ENCODE measurements around the gene PALB2.
A peak's percentile ranks its signal among the peaks of the same experiment; 100 is the strongest.
"Not testable (repeated sequence)": the region's sequence is repeated elsewhere in the genome, so short reads cannot be mapped to it uniquely, and the experiment has no call there.

PALB2 gene

GRCh38 chr16:23642246-23642774, 1.2 kb upstream of the PALB2 start:
- TF ChIP-seq CTCF (IDR thresholded peaks at IDR 0.05; ENCODE audit: low read depth, low read length, missing control alignments): no peak
- DNase-seq (ENCODE audit: extremely low read depth, low read depth): no peak
- peak overlapping the region; percentile 94 for H3K4me3 ChIP-seq (replicated peaks; ENCODE audit: low read depth, low read length)

DNA sequence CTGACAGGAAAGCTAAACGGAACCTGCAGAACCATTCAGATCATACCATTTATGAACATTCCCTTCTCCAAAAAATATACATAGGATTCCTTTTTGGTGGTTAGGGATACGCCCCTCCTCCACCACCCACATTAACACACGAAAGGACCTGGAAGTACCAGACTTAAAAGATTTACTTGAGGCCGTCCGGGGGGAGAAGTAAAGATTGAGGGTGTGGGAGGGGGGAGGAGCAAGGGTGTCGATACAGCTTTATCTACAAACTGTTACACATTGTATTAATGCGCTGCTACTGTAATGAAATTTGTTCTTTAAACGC, 537 bp downstream of the PALB2 start:
- DNase-seq (ENCODE audit: extremely low read depth, low read depth): no peak
- TF ChIP-seq CTCF (IDR thresholded peaks at IDR 0.05; ENCODE audit: low read depth, low read length, missing control alignments): no peak
- peak overlapping the region; percentile 94 for H3K4me3 ChIP-seq (replicated peaks; ENCODE audit: low read depth, low read length)

- TF ChIP-seq CTCF (IDR thresholded peaks at IDR 0.05; ENCODE audit: low read depth, low read length, missing control alignments): no peak
- no peak for DNase-seq (ENCODE audit: extremely low read depth, low read depth)
Measured at GRCh38 chr16:23635958-23636357, 5.2 kb downstream of the PALB2 start.

DNA sequence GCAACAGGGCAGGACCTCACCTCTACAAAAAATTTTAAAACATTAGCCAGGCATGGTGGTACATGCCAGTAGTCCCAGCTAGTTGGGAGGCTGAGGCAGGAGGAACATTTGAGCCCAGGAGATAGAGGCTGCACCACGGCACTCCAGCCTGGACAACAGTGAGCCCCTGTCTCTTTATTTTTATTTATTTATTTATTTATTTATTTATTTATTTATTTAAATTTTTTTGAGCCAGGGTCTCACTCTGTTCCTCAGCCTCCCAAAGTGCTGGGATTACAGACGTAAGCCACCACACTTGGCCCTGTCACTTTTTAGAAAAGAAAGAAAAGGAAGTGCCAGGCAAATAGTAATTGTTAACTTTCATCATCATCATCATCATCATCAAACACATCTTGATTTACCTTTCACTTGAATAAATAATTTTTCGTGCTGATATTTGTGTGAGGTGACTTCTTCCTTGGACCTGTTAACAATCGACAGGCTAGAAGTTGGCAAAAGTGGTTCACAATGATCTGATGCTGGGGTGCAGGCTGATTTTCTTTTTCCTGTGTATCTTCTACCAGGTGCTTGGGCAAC, 6.6 kb downstream of the PALB2 start:
- DNase-seq (ENCODE audit: extremely low read depth, low read depth): no peak
- no peak for TF ChIP-seq CTCF (IDR thresholded peaks at IDR 0.05; ENCODE audit: low read depth, low read length, missing control alignments)

More at GRCh38 chr16:23635958-23636357, 5.2 kb downstream of the PALB2 start:
- no peak overlapping the region for H3K4me3 ChIP-seq (replicated peaks; ENCODE audit: low read depth, low read length)

GRCh38 chr16:23631874-23632273, 9.2 kb downstream of the PALB2 start:
- H3K4me3 ChIP-seq (replicated peaks; ENCODE audit: low read depth, low read length); DNase-seq (ENCODE audit: extremely low read depth, low read depth): not testable (repeated sequence)

More for the DNA sequence above, 6.6 kb downstream of the PALB2 start:
- H3K4me3 ChIP-seq (replicated peaks; ENCODE audit: low read depth, low read length): no peak overlapping the region

GRCh38 chr16:23629516-23629915, 11.6 kb downstream of the PALB2 start:
- no peak overlapping the region for H3K4me3 ChIP-seq (replicated peaks; ENCODE audit: low read depth, low read length)
- no peak for TF ChIP-seq CTCF (IDR thresholded peaks at IDR 0.05; ENCODE audit: low read depth, low read length, missing control alignments)
- no peak for DNase-seq (ENCODE audit: extremely low read depth, low read depth)

GRCh38 chr16:23624092-23624491, 17.0 kb downstream of the PALB2 start:
- TF ChIP-seq CTCF (IDR thresholded peaks at IDR 0.05; ENCODE audit: low read depth, low read length, missing control alignments): no peak

More at GRCh38 chr16:23624092-23624491, 17.0 kb downstream of the PALB2 start:
- no peak overlapping the region for H3K4me3 ChIP-seq (replicated peaks; ENCODE audit: low read depth, low read length)
- no peak for DNase-seq (ENCODE audit: extremely low read depth, low read depth)
